PC-9 (cell line): ENCODE measurements around the gene GCNT4. TPM values are rescaled to one million over a fixed set of nuclear protein-coding genes. Genes with fewer than 3 reads are reported as not detected.
"Not testable (repeated sequence)": the region's sequence is repeated elsewhere in the genome, so short reads cannot be mapped to it uniquely, and the experiment has no call there.

Experiments used
- BruUV-seq: library from RNA; stranded (reverse); fragments of 400-500 nt; replicated peaks from 2 replicates; lab custom pipeline; 2021; lab: Mats Ljungman, UMichigan
- CTCF ChIA-PET: fragments of 300-600 bp; sonication (Branson Sonifier 250); formaldehyde crosslinking; loops from one replicate; lab custom pipeline; 2022; ENCODE audit warnings: antibody characterized with exemption; lab: Charles Lee
- POLR2A ChIA-PET: fragments of 300-600 bp; sonication (Branson Sonifier 250); formaldehyde crosslinking; loops from one replicate; lab custom pipeline; 2022; ENCODE audit warnings: antibody characterized with exemption; ENCODE audit not compliant: unreplicated experiment; lab: Charles Lee
- DNase-seq, 2 experiments: peaks; one replicate each; pipeline versions ENCODE4 v3.0.0 to v3.0.0-alpha.2; 2015 to 2022; ENCODE audit warnings: mixed read lengths in 1 of 2
- H2AFZ ChIP-seq: fragments of 200-600 bp; sonication (generic); 2 replicates; pipeline ENCODE4 v1.8.1; 2017; ENCODE audit warnings: antibody characterized with exemption
- H3F3A ChIP-seq: fragments of 200-600 bp; sonication (generic); 2 replicates; pipeline ENCODE4 v1.8.1; 2017; ENCODE audit warnings: antibody characterized with exemption, mild to moderate bottlenecking, low read depth; ENCODE audit not compliant: insufficient read depth
- H3K27ac ChIP-seq: fragments of 200-600 bp; sonication (generic); 2 replicates; pipeline ENCODE4 v1.6.1; 2016; ENCODE audit warnings: mixed run types
- H3K27me3 ChIP-seq: fragments of 200-600 bp; sonication (generic); 2 replicates; pipeline ENCODE4 v1.6.1; 2016; ENCODE audit warnings: low read depth, mixed run types; ENCODE audit not compliant: insufficient read depth
- H3K36me3 ChIP-seq: fragments of 200-600 bp; sonication (generic); 2 replicates; pipeline ENCODE4 v1.6.1; 2016; ENCODE audit warnings: low read depth, mixed run types
- H3K4me1 ChIP-seq: fragments of 200-600 bp; sonication (generic); replicated peaks from 2 replicates; pipeline ENCODE4 v1.6.1; 2016; ENCODE audit warnings: mixed run types; ENCODE audit not compliant: insufficient read depth
- H3K4me2 ChIP-seq: fragments of 200-600 bp; sonication (generic); 2 replicates; pipeline ENCODE4 v1.6.1; 2017; ENCODE audit warnings: mixed run types
- H3K4me3 ChIP-seq: fragments of 200-600 bp; sonication (generic); 2 replicates; pipeline ENCODE4 v1.6.1; 2016; ENCODE audit warnings: mixed run types
- H3K79me2 ChIP-seq: fragments of 200-600 bp; sonication (generic); 2 replicates; pipeline ENCODE4 v1.6.1; 2017; ENCODE audit warnings: low read depth, mixed run types
- H3K9me2 ChIP-seq: fragments of 200-600 bp; sonication (generic); 2 replicates; pipeline ENCODE4 v1.8.1; 2017; ENCODE audit warnings: mild to moderate bottlenecking; ENCODE audit not compliant: insufficient read depth
- H3K9me3 ChIP-seq: fragments of 200-600 bp; sonication (generic); 2 replicates; pipeline ENCODE4 v1.8.1; 2016; ENCODE audit warnings: low read depth; ENCODE audit not compliant: insufficient read depth
- H4K20me1 ChIP-seq: fragments of 200-600 bp; sonication (generic); 2 replicates; pipeline ENCODE4 v1.8.1; 2017; ENCODE audit not compliant: insufficient read depth
- CTCF ChIP-seq: fragments of 200-600 bp; sonication (generic); conservative IDR thresholded peaks from 2 replicates; pipeline ENCODE4 v1.6.1; 2017; ENCODE audit warnings: mixed run types, antibody characterized with exemption, mild to moderate bottlenecking, moderate library complexity
- EZH2 ChIP-seq: fragments of 200-600 bp; sonication (generic); IDR thresholded peaks from 2 replicates; pipeline ENCODE4 v1.8.0; 2017; ENCODE audit warnings: antibody characterized with exemption, low read depth
- intact Hi-C: fragments of 100-400 bp; cut with micrococcal nuclease; formaldehyde crosslinking; loops from one replicate; pipeline ENCODE4 v1.10.0; 2022; ENCODE audit not compliant: unreplicated experiment
- total RNA-seq: library from RNA; stranded (reverse); gene quantifications from 2 replicates; pipeline ENCODE4 v1.2.3, GENCODE V29; 2021

Gene GCNT4
- total RNA-seq, 1 experiment from 2014 or later: 1.4 TPM

DNA sequence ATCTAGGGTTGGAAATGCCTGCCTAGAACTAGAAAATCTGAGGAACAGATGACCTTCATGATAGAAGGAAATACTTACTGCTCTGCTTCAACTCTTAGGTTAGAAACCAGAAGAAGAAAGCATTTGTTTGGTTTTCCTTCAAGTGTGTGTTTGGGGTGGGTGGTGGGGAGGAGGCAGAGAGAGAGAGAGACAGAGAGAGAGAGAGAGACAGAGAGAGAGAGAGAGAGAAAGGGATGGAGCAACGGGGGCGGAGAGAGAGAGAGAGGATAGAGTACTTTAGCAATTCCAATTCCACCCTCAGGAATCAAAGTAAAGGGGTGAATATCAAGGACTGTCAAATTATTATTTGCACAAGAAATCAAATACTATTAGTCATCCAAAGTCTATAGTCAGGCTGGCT lies 29.2 kb upstream of the GCNT4 start:
- H4K20me1 ChIP-seq: no peaks in the 10 kb centered on the region
- H3K9me3 ChIP-seq: no peaks in the 10 kb centered on the region
- H3K36me3 ChIP-seq: no peaks in the 10 kb centered on the region
- H3K4me3 ChIP-seq: no peak overlapping the region
- no peaks in the 10 kb centered on the region for H3K4me1 ChIP-seq
- H3K4me2 ChIP-seq: no peak overlapping the region
- no peak overlapping the region for H3K27ac ChIP-seq
- TF ChIP-seq EZH2 (no peak), CTCF (no peak)
- no peak overlapping the region for H2AFZ ChIP-seq
- BruUV-seq: no TSS peak
- H3F3A ChIP-seq: no peaks in the 10 kb centered on the region; the same call in 1 of the 2 replicates
- no peak for DNase-seq
- H3K27me3 ChIP-seq: no peaks in the 10 kb centered on the region
- no peaks in the 10 kb centered on the region for H3K9me2 ChIP-seq
- intact Hi-C loops: no loop called here
- CTCF ChIA-PET: no interaction called here
- no peaks in the 10 kb centered on the region for H3K79me2 ChIP-seq
- POLR2A ChIA-PET: no interaction called here

GRCh38 chr5:75079346-75079745 lies 27.0 kb upstream of the GCNT4 start:
- H3K79me2 ChIP-seq, H2AFZ ChIP-seq, H3K9me2 ChIP-seq, CTCF ChIA-PET, DNase-seq, BruUV-seq, H3K27ac ChIP-seq, H3K4me1 ChIP-seq, H4K20me1 ChIP-seq, H3F3A ChIP-seq, H3K4me3 ChIP-seq, intact Hi-C loops, H3K4me2 ChIP-seq, POLR2A ChIA-PET, H3K36me3 ChIP-seq, H3K9me3 ChIP-seq, H3K27me3 ChIP-seq: not testable (repeated sequence)

GRCh38 chr5:75078027-75078426 lies 25.7 kb upstream of the GCNT4 start:
- POLR2A ChIA-PET: no interaction called here
- Histone ChIP-seq H3K27ac (no peak overlapping the region), H3K9me3 (no peaks in the 10 kb centered on the region), H3K4me3 (no peak overlapping the region), H3K4me1 (no peaks in the 10 kb centered on the region), H4K20me1 (no peaks in the 10 kb centered on the region), H3K27me3 (no peaks in the 10 kb centered on the region), H3K9me2 (no peaks in the 10 kb centered on the region), H2AFZ (no peak overlapping the region), H3K79me2 (no peaks in the 10 kb centered on the region), H3K4me2 (no peak overlapping the region), H3K36me3 (no peaks in the 10 kb centered on the region), H3F3A (no peaks in the 10 kb centered on the region; the same call in 1 of the 2 replicates)
- intact Hi-C loops: no loop called here
- CTCF ChIA-PET: no interaction called here
- TF ChIP-seq CTCF (no peak), EZH2 (no peak)
- no peak for DNase-seq
- no TSS peak for BruUV-seq

- TF ChIP-seq EZH2 (no peak), CTCF (no peak)
- ChIA-PET POLR2A (interaction anchor here (0.7 kb wide), 1 partner anchor 257 kb away, joined by 4 read pairs; no protein-coding TSS in a partner anchor), CTCF (interaction anchor here (0.7 kb wide), 1 partner anchor 212 kb away, joined by 3 read pairs; no protein-coding TSS in a partner anchor)
- H3K9me2 ChIP-seq: peaks cover 3% of the 10 kb centered on the region; the same call in 1 of the 2 replicates
- H4K20me1 ChIP-seq: no peaks in the 10 kb centered on the region
- no TSS peak for BruUV-seq
- H3F3A ChIP-seq: peaks cover 6% of the 10 kb centered on the region; the same call in 1 of the 2 replicates
- H3K79me2 ChIP-seq: no peaks in the 10 kb centered on the region
- H3K27ac ChIP-seq: no peak overlapping the region
- H3K27me3 ChIP-seq: no peaks in the 10 kb centered on the region
- H2AFZ ChIP-seq: no peak overlapping the region
- intact Hi-C loops: no loop called here
- peak in 1 of 2 experiments; percentile 60 for DNase-seq
- H3K4me2 ChIP-seq: 0 out of 2 replicates have a peak overlapping the region, but pooled peaks have one; percentile 2
- no peak overlapping the region for H3K4me3 ChIP-seq
- H3K36me3 ChIP-seq: no peaks in the 10 kb centered on the region
- H3K4me1 ChIP-seq: peaks cover 15% of the 10 kb centered on the region
- H3K9me3 ChIP-seq: no peaks in the 10 kb centered on the region
Observed at GRCh38 chr5:75072061-75072460, 19.7 kb upstream of the GCNT4 start.
